HG02763 (cell line): Measurements from ENCODE around the gene NMBR.
A peak's percentile ranks its signal among the peaks of the same experiment; 100 is the strongest.
"Not testable (repeated sequence)": the region's sequence is repeated elsewhere in the genome, so short reads cannot be mapped to it uniquely, and the experiment has no call there.

Source experiments
- ATAC-seq: cut with Tn5 transposase; IDR thresholded peaks from one replicate; pipeline ENCODE4 v1.9.1; 2021; ENCODE audit warnings: mild to moderate bottlenecking, moderate library complexity; ENCODE audit not compliant: unreplicated experiment

The NMBR gene

DNA sequence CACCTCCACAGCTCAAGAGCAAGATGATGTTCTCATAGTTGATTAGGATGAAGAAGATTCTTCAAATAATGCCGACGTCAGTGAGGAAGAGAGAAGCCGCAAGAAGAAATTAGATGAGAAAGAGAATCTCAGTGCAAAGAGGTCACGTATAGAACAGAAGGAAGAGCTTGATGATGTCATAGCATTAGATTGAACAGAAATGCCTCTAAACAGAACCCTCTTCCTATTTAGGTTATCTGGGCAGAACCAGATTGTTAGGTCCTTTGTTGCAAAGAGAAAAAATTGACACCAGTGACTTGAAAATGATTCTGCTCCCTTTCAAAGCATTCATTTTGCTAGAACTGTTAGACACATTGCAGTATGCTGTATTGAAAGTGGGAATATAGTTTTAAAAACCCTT lies 84.1 kb downstream of the NMBR start:
- ATAC-seq = not testable (repeated sequence)

DNA sequence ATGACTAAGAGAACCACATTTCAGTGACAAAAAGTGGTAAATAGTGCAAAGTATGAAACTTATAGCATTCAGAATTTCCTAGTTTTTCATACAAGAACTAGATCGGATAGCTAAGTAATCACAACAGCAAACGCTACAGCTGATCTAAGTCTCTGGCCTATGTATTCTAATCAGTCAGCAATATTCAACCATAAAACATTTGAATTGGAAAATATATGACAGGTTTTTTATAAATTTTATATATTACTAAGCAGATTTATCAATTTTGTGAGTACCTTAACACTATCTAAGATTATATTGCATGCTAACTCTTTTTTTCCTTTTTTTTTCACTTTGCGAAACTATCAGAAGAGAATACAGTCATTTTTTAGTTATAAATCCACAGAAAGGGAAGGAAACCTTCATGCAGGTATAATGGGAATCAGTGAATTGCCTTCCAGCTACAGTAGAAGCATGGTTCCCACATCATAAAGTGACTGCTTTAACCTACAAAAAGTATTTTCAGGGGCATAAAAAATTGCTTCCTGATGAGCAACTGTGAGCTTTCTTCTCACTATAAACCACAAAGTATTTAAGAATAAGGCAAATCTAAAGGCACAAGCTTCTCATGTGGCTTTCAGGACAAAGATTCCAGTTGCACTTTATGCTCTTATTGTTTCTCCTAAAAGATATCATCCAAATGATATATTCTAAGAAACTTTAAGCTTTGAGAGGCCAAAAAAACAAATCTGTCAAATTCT lies 88.2 kb downstream of the NMBR start:
- no peak for ATAC-seq

DNA sequence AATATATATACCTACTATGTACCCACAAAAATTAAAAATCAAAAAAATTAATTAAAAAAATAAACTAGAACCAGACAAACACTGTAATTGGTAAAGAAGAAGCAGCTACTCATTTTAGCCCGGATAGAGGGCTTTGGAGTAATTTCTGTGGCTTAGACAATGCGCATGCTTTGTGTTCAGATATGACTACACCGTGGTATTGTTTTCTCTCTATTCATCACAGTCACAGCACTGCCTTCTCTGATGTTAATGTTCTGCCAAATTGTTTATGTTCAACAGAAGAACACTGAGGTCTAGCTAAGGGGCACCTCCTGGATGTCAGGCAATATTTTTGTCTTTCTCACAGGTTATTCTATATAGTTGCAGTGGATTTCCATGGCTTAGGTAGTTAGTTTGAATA lies 91.7 kb downstream of the NMBR start:
- peak; percentile 84 for ATAC-seq

DNA sequence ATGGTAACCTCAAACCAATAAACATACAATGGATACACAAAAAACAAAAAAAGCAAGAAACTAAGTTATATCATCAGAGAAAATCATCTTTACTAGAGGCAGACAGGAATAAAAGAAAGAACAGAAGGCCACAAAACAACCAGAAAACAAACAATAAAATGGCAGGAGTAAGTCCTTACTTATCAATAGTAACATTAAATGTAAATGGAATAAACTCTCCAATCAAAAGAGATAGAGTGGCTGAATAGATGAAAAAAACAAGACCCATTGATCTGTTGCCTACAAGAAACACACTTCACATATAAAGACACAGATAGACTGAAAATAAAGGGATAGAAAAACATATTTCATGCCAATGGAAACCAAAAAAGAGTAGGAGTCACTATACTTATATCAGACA lies 95.5 kb downstream of the NMBR start:
- no peak for ATAC-seq

DNA sequence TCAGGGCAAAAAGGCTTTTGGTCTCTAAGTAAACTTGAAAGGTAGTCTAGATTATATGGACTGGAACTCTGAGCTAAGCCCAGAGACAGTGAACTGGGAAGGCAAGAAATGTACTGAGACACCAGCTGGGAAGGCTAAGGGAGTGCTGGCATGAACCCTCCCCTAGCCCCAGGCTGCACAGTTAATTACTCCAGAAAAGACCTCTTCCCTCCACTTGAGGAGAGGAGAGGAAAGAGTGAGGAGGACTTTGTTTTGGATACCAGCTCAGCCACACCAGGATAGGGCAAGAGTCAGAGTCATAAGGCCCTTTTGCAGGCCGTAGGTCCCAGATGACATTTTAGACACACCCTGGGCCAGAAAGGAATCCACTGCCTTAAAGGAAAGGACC lies 98.3 kb downstream of the NMBR start:
- ATAC-seq = no peak

DNA sequence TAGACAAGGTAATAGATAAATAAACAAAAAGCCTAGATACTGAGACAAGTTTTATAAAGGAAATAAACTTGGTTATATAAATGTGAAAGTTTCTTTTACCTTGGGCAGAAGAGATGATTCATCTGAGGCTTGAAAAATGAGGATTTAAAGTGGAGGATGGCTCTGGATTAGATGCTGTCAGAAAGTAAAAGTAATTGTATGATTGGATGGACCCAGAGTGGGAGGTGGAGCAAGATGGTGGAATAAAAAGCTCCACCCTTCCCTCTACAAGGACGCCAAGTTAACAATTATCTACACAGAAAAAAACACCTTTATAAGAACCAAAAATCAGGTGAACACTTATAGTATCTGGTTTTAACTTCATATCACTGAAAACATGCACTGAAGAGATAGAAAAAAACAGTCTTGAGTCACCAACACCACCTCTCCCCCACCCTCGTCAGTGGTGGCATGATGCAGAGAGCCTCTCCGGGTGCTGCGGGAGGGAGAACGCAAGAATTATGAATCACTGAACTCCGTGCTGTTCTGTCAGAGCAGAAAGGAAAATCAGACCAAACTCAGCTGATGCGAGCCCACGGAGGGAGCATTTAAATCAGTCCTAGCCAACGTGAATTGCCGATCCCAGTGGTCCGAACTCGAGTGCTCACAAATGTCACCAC lies 98.9 kb downstream of the NMBR start:
- ATAC-seq = no peak

DNA sequence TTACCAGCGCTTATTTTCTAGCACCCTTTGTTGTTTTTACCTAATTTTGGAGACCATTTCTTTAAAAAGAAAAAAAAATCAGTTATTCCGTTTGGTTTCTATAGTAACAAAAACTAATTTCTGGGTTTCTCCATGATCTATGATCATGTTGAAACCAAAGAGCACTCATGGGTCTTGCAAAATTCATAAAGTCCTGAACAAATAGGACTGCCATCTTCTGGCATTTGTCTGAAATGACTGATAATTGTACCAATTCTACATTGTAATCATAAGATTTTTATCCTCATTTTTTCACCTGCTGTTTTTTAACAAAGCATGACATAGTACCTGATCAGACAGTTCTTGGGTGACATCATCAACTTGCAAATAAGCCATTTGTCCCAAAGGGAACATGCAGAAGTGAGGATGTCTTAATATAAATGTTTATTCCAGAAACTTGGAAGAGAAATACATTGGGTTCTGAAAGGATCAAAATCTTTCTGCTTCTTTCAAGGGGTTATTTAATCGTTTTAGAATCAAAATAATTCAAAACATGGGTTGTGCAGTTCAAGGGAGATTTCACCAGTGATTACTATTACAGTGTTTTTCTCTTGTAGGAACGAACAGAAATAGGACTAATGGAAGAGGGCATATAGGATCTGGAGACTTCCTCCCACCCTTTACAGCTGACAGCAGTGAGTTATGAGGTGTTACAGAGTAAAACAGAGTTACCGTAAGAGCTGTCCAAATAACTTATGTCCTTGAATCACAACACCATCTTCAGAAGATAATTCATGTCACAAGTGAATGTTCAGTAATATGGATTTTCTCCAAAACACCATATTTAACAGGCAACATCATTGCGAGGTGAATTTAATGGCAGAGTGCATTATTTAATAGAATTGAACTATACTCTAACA lies 101.3 kb downstream of the NMBR start:
- no peak for ATAC-seq

DNA sequence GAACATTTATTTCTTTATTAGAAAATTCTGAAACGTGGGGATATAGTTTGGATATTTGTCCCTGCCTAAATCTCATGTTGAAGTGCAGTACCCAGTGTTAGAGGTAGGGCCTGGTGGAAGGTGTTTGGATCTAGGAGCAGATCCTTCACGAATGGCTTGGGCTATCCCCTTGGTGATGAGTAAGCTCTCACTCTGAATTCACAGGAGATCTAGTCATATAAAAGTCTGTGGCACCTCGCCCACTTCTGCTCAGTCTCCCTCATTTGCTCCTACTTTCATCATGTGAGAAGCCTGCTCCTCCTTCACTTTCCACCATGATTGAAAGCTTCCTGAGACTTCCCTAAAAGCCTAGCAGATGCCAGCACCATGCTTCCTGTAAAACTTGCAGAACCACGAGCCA lies 111.0 kb downstream of the NMBR start:
- ATAC-seq = no peak

DNA sequence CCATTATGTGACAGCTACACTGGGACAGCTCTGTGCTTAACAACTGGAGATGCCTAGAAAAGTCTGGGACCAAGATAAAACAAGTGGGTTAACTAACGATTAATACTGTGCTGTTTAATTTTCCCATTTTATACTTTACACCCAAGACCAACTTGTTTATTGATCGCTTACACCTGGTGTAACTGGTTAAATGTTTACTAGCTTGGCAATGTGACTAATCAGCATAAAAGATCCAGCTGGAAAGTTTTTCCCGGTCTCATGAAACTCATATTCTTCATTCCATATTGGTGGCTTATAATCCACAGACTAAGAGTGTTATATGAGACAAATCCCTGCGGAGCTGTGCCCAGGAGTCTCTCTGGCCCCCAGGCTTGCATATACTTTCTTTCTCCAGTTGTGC lies 115.9 kb downstream of the NMBR start:
- ATAC-seq = no peak

DNA sequence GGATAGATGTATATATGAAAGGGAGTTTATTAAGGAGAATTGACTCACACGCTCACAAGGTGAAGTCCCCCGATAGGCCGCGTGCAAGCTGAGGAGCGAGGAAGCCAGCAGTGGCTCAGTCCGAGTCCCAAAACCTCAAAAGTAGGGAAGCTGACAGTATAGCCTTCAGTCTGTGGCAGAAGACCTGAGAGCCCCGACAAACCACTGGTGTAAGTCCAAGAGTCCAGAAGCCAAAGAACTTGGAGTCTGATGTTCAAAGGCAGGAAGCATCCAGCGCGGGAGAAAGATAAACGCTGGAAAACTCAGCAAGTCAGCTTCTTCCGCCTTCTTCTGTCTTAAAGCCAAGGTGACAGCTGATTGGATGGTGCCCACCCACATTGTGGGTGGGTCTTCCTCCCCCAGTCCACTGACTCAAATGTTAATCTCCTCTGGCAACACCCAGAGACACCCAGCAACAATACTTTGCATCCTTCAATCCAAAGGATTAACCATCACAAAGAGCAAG lies 116.8 kb downstream of the NMBR start:
- peak; percentile 82 for ATAC-seq

DNA sequence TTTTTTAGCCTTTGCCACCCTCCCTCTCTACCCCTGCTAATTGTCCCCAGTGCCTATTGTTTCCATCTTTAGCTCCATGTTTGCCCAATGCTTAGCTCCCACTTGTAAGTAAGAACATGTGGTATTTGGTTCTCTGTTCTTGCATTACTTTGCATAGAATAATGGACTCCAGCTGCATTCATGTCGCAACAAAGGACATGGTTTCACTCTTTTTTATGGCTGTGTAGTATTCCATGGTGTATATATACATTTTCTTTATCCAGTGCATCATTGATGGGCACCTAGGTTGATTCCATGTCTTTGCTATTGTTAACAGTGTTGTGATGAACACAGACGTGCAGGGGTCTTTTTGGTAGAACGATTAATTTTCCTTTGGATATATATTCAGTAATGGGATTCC lies 118.4 kb downstream of the NMBR start:
- ATAC-seq = no peak

DNA sequence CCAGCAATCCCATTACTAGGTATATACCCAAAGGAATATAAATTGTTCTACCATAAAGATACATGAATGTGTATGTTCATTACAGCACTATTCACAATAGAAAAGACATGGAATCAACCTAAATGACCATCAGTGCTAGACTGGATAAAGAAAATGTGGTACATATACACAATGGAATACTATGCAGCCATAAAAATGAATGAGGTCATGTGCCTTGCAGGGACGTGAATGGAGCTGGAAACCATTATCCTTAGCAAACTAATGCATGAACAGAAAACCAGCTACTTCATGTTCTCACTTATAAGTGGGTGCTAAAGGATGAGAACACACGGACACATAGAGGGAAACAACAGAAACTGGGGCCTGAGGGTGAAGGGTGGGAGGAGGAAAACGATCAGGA lies 119.1 kb downstream of the NMBR start:
- not testable (repeated sequence) for ATAC-seq

DNA sequence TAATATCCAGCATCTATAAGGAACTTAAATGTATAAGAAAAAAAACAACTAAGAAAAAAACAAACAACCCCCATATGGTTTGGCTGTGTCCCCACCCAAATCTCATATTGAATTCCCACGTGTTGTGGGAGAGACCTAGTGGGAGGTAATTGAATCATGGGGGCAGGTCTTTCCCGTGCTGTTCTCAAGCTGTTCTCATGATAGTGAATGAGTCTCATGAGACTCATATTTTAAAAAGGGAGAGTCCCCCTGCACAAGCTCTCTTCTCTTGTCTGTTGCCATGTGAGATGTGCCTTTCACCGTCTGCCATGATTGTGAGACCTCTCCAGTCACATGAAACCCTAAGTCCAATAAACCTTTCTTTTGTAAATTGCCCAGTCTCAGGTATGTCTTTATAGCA lies 119.8 kb downstream of the NMBR start:
- ATAC-seq = no peak

DNA sequence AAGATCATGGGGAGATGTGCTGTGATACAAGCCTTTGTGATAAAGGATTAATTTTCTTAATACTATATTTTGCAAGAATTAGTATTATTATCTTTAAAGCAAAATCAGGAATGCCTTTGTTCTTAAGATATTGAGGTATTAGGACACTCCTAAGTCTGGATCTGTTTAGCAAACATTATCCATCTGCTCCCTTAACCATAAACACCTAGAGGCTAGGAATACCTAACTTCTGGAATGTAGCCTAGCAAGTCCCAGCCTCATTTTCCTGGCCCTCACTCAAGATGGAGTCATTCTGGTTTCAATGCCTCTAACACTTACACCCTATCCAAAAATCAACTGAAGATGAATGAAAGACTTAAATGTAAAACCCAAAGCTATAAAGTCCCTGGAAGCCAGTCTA lies 120.5 kb downstream of the NMBR start:
- no peak for ATAC-seq
